RCC 7860 (cell line): ENCODE results near the gene ABHD14A.
"Not testable (repeated sequence)": the region's sequence is repeated elsewhere in the genome, so short reads cannot be mapped to it uniquely, and the experiment has no call there.

Experiments
- DNase-seq: peaks from one replicate; pipeline ENCODE4 v3.0.0-alpha.2; 2015; ENCODE audit warnings: low spot score
- FAIRE-seq: peaks from 2 replicates; lab custom pipeline; 2012; peaks lifted over from hg19 to GRCh38; lab: Jason Lieb, UNC

The ABHD14A gene

GRCh38 chr3:51974963-51975851 is at the start of gene ABHD14A:
ABHD14A (plus strand) TSS chr3:51975064; CDS start chr3:51975136, 72 bp downstream.
- DNase-seq = peak; percentile 21
- FAIRE-seq = no peak

- DNase-seq (no peak), FAIRE-seq (no peak)
Observed at GRCh38 chr3:51927061-51927977, 47.5 kb upstream of the ABHD14A start.

GRCh38 chr3:51928438-51928837 is 46.4 kb upstream of the ABHD14A start:
- DNase-seq (no peak), FAIRE-seq (no peak)

- not testable (repeated sequence) for FAIRE-seq, DNase-seq
Observed at GRCh38 chr3:51928981-51929380, 45.9 kb upstream of the ABHD14A start.

GRCh38 chr3:51929420-51930003 is 45.4 kb upstream of the ABHD14A start:
- no peak for FAIRE-seq
- no peak for DNase-seq

GRCh38 chr3:51930439-51930838 is 44.4 kb upstream of the ABHD14A start:
- no peak for FAIRE-seq
- no peak for DNase-seq

GRCh38 chr3:51931756-51932155 is 43.1 kb upstream of the ABHD14A start:
- FAIRE-seq = no peak
- no peak for DNase-seq

GRCh38 chr3:51932471-51933370 is 42.1 kb upstream of the ABHD14A start:
- no peak for DNase-seq
- no peak for FAIRE-seq

GRCh38 chr3:51933471-51934138 is 41.3 kb upstream of the ABHD14A start:
- FAIRE-seq (no peak), DNase-seq (no peak)

- FAIRE-seq = no peak
- no peak for DNase-seq
Observed at GRCh38 chr3:51934139-51934850, 40.6 kb upstream of the ABHD14A start.

GRCh38 chr3:51934991-51935885 is 39.6 kb upstream of the ABHD14A start:
- no peak for DNase-seq
- no peak for FAIRE-seq

- DNase-seq (no peak), FAIRE-seq (no peak)
Observed at GRCh38 chr3:51935886-51936755, 38.7 kb upstream of the ABHD14A start.

- no peak for FAIRE-seq
Observed at GRCh38 chr3:51937014-51937413, 37.9 kb upstream of the ABHD14A start.

GRCh38 chr3:51937611-51938450 is 37.0 kb upstream of the ABHD14A start:
- FAIRE-seq (no peak), DNase-seq (no peak)

More at GRCh38 chr3:51937014-51937413, 37.9 kb upstream of the ABHD14A start:
- DNase-seq = no peak

- FAIRE-seq (no peak), DNase-seq (no peak)
Observed at GRCh38 chr3:51938780-51939425, 36.0 kb upstream of the ABHD14A start.
